ENCODE measurements around the gene MAP4K3.

- TF ChIP-seq CTCF (IDR thresholded peaks at IDR 0.05) (no peak), MAX (IDR thresholded peaks at IDR 0.05) (no peak), RAD21 (conservative IDR thresholded peaks at IDR 0.05 in 1 of 2, IDR thresholded peaks at IDR 0.05 in 1 of 2) (no peak), ZC3H11A (IDR thresholded peaks at IDR 0.05) (no peak), SMC3 (IDR thresholded peaks at IDR 0.05) (no peak), EP300 (IDR thresholded peaks at IDR 0.05) (no peak)
Observed at GRCh38 chr2:39350658-39351057, 86.4 kb downstream of the MAP4K3 start.
